GM23338 (cell line): Measurements from ENCODE around the gene TTBK2. TPM values are rescaled to one million over a fixed set of nuclear protein-coding genes. Genes with fewer than 3 reads are reported as not detected.

Experiments used
- ATAC-seq: fragments of 200-7000 bp; cut with Tn5 transposase; 3 replicates; pipeline ENCODE4 v1.9.1; 2020
- DNase-seq: peaks from one replicate; pipeline ENCODE4 v3.0.0-alpha.2; 2015; ENCODE audit warnings: low spot score
- H2AFZ ChIP-seq: fragments of 200-600 bp; sonication (generic); 2 replicates; pipeline ENCODE4 v1.8.0; 2016; ENCODE audit warnings: antibody characterized with exemption, mild to moderate bottlenecking, moderate library complexity
- H3F3A ChIP-seq: fragments of 200-600 bp; sonication (generic); replicated peaks from 2 replicates; pipeline ENCODE4 v1.8.0; 2017; ENCODE audit warnings: antibody characterized with exemption, mixed run types, low read depth
- H3K27ac ChIP-seq: fragments of 200-600 bp; sonication (generic); 2 replicates; pipeline ENCODE4 v1.6.1; 2016; ENCODE audit warnings: low read depth
- H3K27me3 ChIP-seq: fragments of 200-600 bp; sonication (generic); 2 replicates; pipeline ENCODE4 v1.8.0; 2016; ENCODE audit warnings: mild to moderate bottlenecking, mixed run types, moderate library complexity; ENCODE audit not compliant: insufficient read depth
- H3K36me3 ChIP-seq: fragments of 200-600 bp; sonication (generic); 2 replicates; pipeline ENCODE4 v1.8.0; 2016; ENCODE audit warnings: mild to moderate bottlenecking; ENCODE audit not compliant: insufficient read depth
- H3K4me1 ChIP-seq: fragments of 200-600 bp; sonication (generic); 2 replicates; pipeline ENCODE4 v1.8.0; 2016; ENCODE audit warnings: mild to moderate bottlenecking, moderate library complexity; ENCODE audit not compliant: insufficient read depth
- H3K4me2 ChIP-seq: fragments of 200-600 bp; sonication (generic); 2 replicates; pipeline ENCODE4 v1.7.1; 2017; ENCODE audit warnings: mixed run types
- H3K4me3 ChIP-seq: fragments of 200-600 bp; sonication (generic); 2 replicates; pipeline ENCODE4 v1.6.1; 2016; ENCODE audit warnings: mixed run types
- H3K79me2 ChIP-seq: fragments of 200-600 bp; sonication (generic); replicated peaks from 2 replicates; pipeline ENCODE4 v1.8.0; 2017; ENCODE audit warnings: mild to moderate bottlenecking; ENCODE audit not compliant: insufficient read depth
- H3K9me2 ChIP-seq: fragments of 200-600 bp; sonication (generic); 2 replicates; pipeline ENCODE4 v1.8.0; 2017; ENCODE audit not compliant: insufficient read depth
- H4K20me1 ChIP-seq: fragments of 200-600 bp; sonication (generic); replicated peaks from 2 replicates; pipeline ENCODE4 v1.8.0; 2017; ENCODE audit warnings: mild to moderate bottlenecking; ENCODE audit not compliant: insufficient read depth
- H3K27ac Mint-ChIP-seq: 2 replicates; pipeline ENCODE4 v1.8.0; 2020; ENCODE audit warnings: inconsistent platforms, mild to moderate bottlenecking, moderate library complexity, mixed read lengths
- H3K27me3 Mint-ChIP-seq: 3 replicates; pipeline ENCODE4 v1.8.0; 2022; ENCODE audit warnings: low read depth, mild to moderate bottlenecking, moderate library complexity, mixed read lengths, inconsistent platforms; ENCODE audit not compliant: insufficient read depth, poor library complexity
- H3K36me3 Mint-ChIP-seq: 3 replicates; pipeline ENCODE4 v1.8.0; 2021; ENCODE audit warnings: low read depth, mild to moderate bottlenecking, inconsistent platforms, moderate library complexity, mixed read lengths
- H3K4me1 Mint-ChIP-seq: 3 replicates; pipeline ENCODE4 v1.8.0; 2020; ENCODE audit warnings: mild to moderate bottlenecking, inconsistent platforms, mixed read lengths
- H3K4me3 Mint-ChIP-seq: 3 replicates; pipeline ENCODE4 v1.8.0; 2021; ENCODE audit warnings: moderate library complexity, mild to moderate bottlenecking, inconsistent platforms, mixed read lengths
- H3K9me3 Mint-ChIP-seq: 3 replicates; pipeline ENCODE4 v1.8.0; 2020; ENCODE audit warnings: moderate library complexity, mild to moderate bottlenecking, inconsistent platforms, mixed read lengths
- CREB1 ChIP-seq: fragments of 250-450 bp; sonication (Bioruptor Pico); IDR thresholded peaks from 2 replicates; pipeline ENCODE4 v1.5.0; 2020; ENCODE audit warnings: low read depth, mild to moderate bottlenecking, moderate library complexity
- EZH2 ChIP-seq: fragments of 200-600 bp; sonication (generic); IDR thresholded peaks from one replicate; pipeline ENCODE4 v1.8.0; 2017; ENCODE audit warnings: antibody characterized with exemption, mild to moderate bottlenecking, low read depth; ENCODE audit not compliant: unreplicated experiment
- EZH2phosphoT487 ChIP-seq: fragments of 200-600 bp; sonication (generic); IDR thresholded peaks from one replicate; pipeline ENCODE4 v1.8.1; 2018; ENCODE audit warnings: antibody characterized with exemption; ENCODE audit not compliant: unreplicated experiment
- JUNB ChIP-seq: IDR thresholded peaks from one replicate; pipeline ENCODE4 v1.6.1; 2016; ENCODE audit warnings: antibody characterized with exemption; ENCODE audit not compliant: unreplicated experiment
- NANOG ChIP-seq: IDR thresholded peaks from 2 replicates; pipeline ENCODE4 v1.6.1; 2016; ENCODE audit warnings: antibody characterized with exemption, borderline replicate concordance
- POLR2AphosphoS5 ChIP-seq: IDR thresholded peaks from 2 replicates; pipeline ENCODE4 v1.6.1; 2016; ENCODE audit warnings: antibody characterized with exemption, low read depth
- STAT1 ChIP-seq: IDR thresholded peaks from one replicate; pipeline ENCODE4 v1.6.1; 2016; ENCODE audit warnings: antibody characterized with exemption; ENCODE audit not compliant: unreplicated experiment
- ZNF114 ChIP-seq: fragments of 250-450 bp; sonication (Bioruptor Pico); IDR thresholded peaks from 2 replicates; pipeline ENCODE4 v1.5.0; 2020; ENCODE audit warnings: mild to moderate bottlenecking, moderate library complexity
- ZNF331 ChIP-seq: fragments of 250-450 bp; sonication (Bioruptor Pico); IDR thresholded peaks from 2 replicates; pipeline ENCODE4 v1.5.0; 2020; ENCODE audit warnings: low read depth, mild to moderate bottlenecking, moderate library complexity
- polyA plus RNA-seq: library from polyadenylated mRNA; unstranded; fragments of >200 nt; fragmentation: Nextera tagmentation; extraction: Ambion mirVana; gene quantifications from 2 replicates; pipeline ENCODE4 v1.2.1, GENCODE V29; 2016
- total RNA-seq: library from RNA; depleted of rRNA; stranded (reverse); fragments of >200 nt; shearing (Covaris generic); gene quantifications from 2 replicates; pipeline ENCODE4 v1.2.3, GENCODE V29; 2014
- TF ChIP-seq, protein P1 (sequence below): IDR thresholded peaks from 2 replicates; pipeline ENCODE4 v1.6.1; 2016; ENCODE audit warnings: antibody characterized with exemption
- TF ChIP-seq, protein P2 (sequence below): IDR thresholded peaks from one replicate; pipeline ENCODE4 v1.6.1; 2018; ENCODE audit warnings: antibody characterized with exemption; ENCODE audit not compliant: unreplicated experiment
- TF ChIP-seq, protein P3 (sequence below), 2 experiments: fragments of 200-600 bp in 1 of 2; sonication (generic) in 1 of 2; conservative IDR thresholded peaks; 2 replicates each; pipeline versions ENCODE4 v1.5.1 to v1.6.1; 2016 to 2017; ENCODE audit warnings: antibody characterized with exemption in 2 of 2, low read depth in 2 of 2, mild to moderate bottlenecking in 2 of 2, moderate library complexity in 1 of 2
- TF ChIP-seq, protein P4 (sequence below): fragments of 250-450 bp; sonication (Bioruptor Pico); IDR thresholded peaks from 2 replicates; pipeline ENCODE4 v1.5.0; 2020; ENCODE audit warnings: mild to moderate bottlenecking, moderate library complexity

The TTBK2 gene
- total and polyA plus RNA-seq, 2 experiments from 2014 or later, result 5.8 to 15.9 TPM

DNA sequence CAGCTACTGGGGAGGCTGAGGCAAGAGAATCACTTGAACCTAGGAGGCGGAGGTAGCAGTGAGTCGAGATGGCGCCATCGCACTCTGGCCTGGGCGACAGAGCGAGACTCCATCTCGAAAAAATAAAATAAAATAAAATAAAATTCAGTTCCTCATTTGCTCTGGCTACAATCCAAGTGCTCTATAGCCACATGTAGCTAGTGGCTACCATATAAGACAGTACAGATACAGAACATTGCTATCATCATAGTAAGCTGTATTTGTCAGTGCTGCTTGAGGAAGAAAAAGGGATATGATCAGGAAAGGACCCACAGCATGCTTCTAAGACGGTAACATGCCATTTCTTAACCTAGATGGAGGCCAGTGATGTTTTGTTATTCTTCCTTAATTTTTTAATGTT lies 95.0 kb downstream of the TTBK2 start:
- Histone ChIP-seq H3K36me3 (no peaks in the 10 kb centered on the region), H3F3A (no peaks in the 10 kb centered on the region), H3K9me2 (no peaks in the 10 kb centered on the region), H2AFZ (no peak overlapping the region), H3K79me2 (no peaks in the 10 kb centered on the region), H3K4me3 (no peak overlapping the region), H4K20me1 (no peaks in the 10 kb centered on the region), H3K4me2 (no peak overlapping the region), H3K27me3 (no peaks in the 10 kb centered on the region), H3K27ac (no peak overlapping the region), H3K4me1 (no peaks in the 10 kb centered on the region)
- TF ChIP-seq JUNB (no peak), ZNF114 (no peak), POLR2AphosphoS5 (no peak), NANOG (no peak), EZH2phosphoT487 (no peak), STAT1 (no peak), CREB1 (CRISPR knock-in tag) (no peak), ZNF331 (CRISPR knock-in tag) (no peak), EZH2 (no peak)
- TF ChIP-seq, protein P1, sequence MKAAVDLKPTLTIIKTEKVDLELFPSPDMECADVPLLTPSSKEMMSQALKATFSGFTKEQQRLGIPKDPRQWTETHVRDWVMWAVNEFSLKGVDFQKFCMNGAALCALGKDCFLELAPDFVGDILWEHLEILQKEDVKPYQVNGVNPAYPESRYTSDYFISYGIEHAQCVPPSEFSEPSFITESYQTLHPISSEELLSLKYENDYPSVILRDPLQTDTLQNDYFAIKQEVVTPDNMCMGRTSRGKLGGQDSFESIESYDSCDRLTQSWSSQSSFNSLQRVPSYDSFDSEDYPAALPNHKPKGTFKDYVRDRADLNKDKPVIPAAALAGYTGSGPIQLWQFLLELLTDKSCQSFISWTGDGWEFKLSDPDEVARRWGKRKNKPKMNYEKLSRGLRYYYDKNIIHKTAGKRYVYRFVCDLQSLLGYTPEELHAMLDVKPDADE, result no peak
- TF ChIP-seq, protein P2, sequence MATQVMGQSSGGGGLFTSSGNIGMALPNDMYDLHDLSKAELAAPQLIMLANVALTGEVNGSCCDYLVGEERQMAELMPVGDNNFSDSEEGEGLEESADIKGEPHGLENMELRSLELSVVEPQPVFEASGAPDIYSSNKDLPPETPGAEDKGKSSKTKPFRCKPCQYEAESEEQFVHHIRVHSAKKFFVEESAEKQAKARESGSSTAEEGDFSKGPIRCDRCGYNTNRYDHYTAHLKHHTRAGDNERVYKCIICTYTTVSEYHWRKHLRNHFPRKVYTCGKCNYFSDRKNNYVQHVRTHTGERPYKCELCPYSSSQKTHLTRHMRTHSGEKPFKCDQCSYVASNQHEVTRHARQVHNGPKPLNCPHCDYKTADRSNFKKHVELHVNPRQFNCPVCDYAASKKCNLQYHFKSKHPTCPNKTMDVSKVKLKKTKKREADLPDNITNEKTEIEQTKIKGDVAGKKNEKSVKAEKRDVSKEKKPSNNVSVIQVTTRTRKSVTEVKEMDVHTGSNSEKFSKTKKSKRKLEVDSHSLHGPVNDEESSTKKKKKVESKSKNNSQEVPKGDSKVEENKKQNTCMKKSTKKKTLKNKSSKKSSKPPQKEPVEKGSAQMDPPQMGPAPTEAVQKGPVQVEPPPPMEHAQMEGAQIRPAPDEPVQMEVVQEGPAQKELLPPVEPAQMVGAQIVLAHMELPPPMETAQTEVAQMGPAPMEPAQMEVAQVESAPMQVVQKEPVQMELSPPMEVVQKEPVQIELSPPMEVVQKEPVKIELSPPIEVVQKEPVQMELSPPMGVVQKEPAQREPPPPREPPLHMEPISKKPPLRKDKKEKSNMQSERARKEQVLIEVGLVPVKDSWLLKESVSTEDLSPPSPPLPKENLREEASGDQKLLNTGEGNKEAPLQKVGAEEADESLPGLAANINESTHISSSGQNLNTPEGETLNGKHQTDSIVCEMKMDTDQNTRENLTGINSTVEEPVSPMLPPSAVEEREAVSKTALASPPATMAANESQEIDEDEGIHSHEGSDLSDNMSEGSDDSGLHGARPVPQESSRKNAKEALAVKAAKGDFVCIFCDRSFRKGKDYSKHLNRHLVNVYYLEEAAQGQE, result no peak
- TF ChIP-seq, protein P3, sequence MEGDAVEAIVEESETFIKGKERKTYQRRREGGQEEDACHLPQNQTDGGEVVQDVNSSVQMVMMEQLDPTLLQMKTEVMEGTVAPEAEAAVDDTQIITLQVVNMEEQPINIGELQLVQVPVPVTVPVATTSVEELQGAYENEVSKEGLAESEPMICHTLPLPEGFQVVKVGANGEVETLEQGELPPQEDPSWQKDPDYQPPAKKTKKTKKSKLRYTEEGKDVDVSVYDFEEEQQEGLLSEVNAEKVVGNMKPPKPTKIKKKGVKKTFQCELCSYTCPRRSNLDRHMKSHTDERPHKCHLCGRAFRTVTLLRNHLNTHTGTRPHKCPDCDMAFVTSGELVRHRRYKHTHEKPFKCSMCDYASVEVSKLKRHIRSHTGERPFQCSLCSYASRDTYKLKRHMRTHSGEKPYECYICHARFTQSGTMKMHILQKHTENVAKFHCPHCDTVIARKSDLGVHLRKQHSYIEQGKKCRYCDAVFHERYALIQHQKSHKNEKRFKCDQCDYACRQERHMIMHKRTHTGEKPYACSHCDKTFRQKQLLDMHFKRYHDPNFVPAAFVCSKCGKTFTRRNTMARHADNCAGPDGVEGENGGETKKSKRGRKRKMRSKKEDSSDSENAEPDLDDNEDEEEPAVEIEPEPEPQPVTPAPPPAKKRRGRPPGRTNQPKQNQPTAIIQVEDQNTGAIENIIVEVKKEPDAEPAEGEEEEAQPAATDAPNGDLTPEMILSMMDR (conservative IDR thresholded peaks at IDR 0.05; ENCODE audit: low read depth in 2 of 2), result no peak
- TF ChIP-seq, protein P4, sequence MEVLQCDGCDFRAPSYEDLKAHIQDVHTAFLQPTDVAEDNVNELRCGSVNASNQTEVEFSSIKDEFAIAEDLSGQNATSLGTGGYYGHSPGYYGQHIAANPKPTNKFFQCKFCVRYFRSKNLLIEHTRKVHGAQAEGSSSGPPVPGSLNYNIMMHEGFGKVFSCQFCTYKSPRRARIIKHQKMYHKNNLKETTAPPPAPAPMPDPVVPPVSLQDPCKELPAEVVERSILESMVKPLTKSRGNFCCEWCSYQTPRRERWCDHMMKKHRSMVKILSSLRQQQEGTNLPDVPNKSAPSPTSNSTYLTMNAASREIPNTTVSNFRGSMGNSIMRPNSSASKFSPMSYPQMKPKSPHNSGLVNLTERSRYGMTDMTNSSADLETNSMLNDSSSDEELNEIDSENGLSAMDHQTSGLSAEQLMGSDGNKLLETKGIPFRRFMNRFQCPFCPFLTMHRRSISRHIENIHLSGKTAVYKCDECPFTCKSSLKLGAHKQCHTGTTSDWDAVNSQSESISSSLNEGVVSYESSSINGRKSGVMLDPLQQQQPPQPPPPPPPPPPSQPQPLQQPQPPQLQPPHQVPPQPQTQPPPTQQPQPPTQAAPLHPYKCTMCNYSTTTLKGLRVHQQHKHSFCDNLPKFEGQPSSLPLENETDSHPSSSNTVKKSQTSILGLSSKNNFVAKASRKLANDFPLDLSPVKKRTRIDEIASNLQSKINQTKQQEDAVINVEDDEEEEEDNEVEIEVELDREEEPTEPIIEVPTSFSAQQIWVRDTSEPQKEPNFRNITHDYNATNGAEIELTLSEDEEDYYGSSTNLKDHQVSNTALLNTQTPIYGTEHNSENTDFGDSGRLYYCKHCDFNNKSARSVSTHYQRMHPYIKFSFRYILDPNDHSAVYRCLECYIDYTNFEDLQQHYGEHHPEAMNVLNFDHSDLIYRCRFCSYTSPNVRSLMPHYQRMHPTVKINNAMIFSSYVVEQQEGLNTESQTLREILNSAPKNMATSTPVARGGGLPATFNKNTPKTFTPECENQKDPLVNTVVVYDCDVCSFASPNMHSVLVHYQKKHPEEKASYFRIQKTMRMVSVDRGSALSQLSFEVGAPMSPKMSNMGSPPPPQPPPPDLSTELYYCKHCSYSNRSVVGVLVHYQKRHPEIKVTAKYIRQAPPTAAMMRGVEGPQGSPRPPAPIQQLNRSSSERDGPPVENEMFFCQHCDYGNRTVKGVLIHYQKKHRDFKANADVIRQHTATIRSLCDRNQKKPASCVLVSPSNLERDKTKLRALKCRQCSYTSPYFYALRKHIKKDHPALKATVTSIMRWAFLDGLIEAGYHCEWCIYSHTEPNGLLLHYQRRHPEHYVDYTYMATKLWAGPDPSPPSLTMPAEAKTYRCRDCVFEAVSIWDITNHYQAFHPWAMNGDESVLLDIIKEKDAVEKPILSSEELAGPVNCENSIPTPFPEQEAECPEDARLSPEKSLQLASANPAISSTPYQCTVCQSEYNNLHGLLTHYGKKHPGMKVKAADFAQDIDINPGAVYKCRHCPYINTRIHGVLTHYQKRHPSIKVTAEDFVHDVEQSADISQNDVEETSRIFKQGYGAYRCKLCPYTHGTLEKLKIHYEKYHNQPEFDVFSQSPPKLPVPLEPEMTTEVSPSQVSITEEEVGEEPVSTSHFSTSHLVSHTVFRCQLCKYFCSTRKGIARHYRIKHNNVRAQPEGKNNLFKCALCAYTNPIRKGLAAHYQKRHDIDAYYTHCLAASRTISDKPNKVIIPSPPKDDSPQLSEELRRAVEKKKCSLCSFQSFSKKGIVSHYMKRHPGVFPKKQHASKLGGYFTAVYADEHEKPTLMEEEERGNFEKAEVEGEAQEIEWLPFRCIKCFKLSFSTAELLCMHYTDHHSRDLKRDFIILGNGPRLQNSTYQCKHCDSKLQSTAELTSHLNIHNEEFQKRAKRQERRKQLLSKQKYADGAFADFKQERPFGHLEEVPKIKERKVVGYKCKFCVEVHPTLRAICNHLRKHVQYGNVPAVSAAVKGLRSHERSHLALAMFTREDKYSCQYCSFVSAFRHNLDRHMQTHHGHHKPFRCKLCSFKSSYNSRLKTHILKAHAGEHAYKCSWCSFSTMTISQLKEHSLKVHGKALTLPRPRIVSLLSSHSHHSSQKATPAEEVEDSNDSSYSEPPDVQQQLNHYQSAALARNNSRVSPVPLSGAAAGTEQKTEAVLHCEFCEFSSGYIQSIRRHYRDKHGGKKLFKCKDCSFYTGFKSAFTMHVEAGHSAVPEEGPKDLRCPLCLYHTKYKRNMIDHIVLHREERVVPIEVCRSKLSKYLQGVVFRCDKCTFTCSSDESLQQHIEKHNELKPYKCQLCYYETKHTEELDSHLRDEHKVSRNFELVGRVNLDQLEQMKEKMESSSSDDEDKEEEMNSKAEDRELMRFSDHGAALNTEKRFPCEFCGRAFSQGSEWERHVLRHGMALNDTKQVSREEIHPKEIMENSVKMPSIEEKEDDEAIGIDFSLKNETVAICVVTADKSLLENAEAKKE (CRISPR knock-in tag), result no peak
- Mint-ChIP-seq H3K4me1 (no peaks in the 10 kb centered on the region), H3K27ac (no peak overlapping the region), H3K9me3 (no peaks in the 10 kb centered on the region), H3K4me3 (no peak overlapping the region), H3K27me3 (no peaks in the 10 kb centered on the region), H3K36me3 (no peaks in the 10 kb centered on the region; the same call in 2 of the 3 replicates)
- no peak for ATAC-seq
- DNase-seq, result no peak
